SH-SY5Y (cell line): ENCODE data around the gene WWOX.

Experiments
- GATA2 ChIP-seq: IDR thresholded peaks from 2 replicates; pipeline ENCODE4 v1.6.1; 2011; ENCODE audit warnings: mild to moderate bottlenecking, low read depth, low read length
- GATA3 ChIP-seq: IDR thresholded peaks from 2 replicates; pipeline ENCODE4 v1.6.1; 2011; ENCODE audit warnings: low read depth, mild to moderate bottlenecking, low read length, moderate library complexity

GRCh38 chr16:79201436-79201835 is 1102.0 kb downstream of the WWOX start:
- TF ChIP-seq GATA2 (no peak), GATA3 (no peak)
